A673 (cell line): ENCODE results near the gene BMP5. TPM values are rescaled to one million over a fixed set of nuclear protein-coding genes. Genes with fewer than 3 reads are reported as not detected.

Source experiments
- BruUV-seq: library from RNA; stranded (reverse); fragments of 400-500 nt; replicated peaks from 2 replicates; lab custom pipeline; 2021; lab: Mats Ljungman, UMichigan
- CTCF ChIA-PET: fragments of 300-600 bp; sonication (Branson Sonifier 250); formaldehyde crosslinking; loops from one replicate; lab custom pipeline; 2022; ENCODE audit warnings: antibody characterized with exemption; lab: Charles Lee
- POLR2A ChIA-PET: fragments of 300-600 bp; sonication (Branson Sonifier 250); formaldehyde crosslinking; loops from one replicate; lab custom pipeline; 2022; ENCODE audit warnings: antibody characterized with exemption; ENCODE audit not compliant: low non-redundant PET; lab: Charles Lee
- DNase-seq: peaks from one replicate; pipeline ENCODE4 v3.0.0-alpha.2; 2015; ENCODE audit warnings: low spot score
- H3K27ac ChIP-seq: fragments of 200-600 bp; sonication (generic); 2 replicates; pipeline ENCODE4 v1.5.1; 2016; ENCODE audit warnings: mixed run types, low read depth, mild to moderate bottlenecking, mixed read lengths, antibody characterized with exemption, low read length; ENCODE audit not compliant: poor library complexity, severe bottlenecking
- H3K27me3 ChIP-seq: fragments of 200-600 bp; sonication (generic); replicated peaks from 2 replicates; pipeline ENCODE4 v1.6.1; 2017; ENCODE audit warnings: mixed run types, low read depth, mild to moderate bottlenecking, mixed read lengths, antibody characterized with exemption, low read length; ENCODE audit not compliant: insufficient read depth, poor library complexity
- H3K36me3 ChIP-seq: fragments of 200-600 bp; sonication (generic); 2 replicates; pipeline ENCODE4 v1.6.1; 2016; ENCODE audit warnings: mixed run types, mild to moderate bottlenecking, mixed read lengths, antibody characterized with exemption, low read length; ENCODE audit not compliant: insufficient read depth, poor library complexity, severe bottlenecking
- H3K4me1 ChIP-seq: fragments of 200-600 bp; sonication (generic); 2 replicates; pipeline ENCODE4 v1.6.1; 2017; ENCODE audit warnings: mixed run types, mild to moderate bottlenecking, mixed read lengths, antibody characterized with exemption, low read length; ENCODE audit not compliant: insufficient read depth, poor library complexity, severe bottlenecking
- H3K4me3 ChIP-seq: fragments of 200-600 bp; sonication (generic); 2 replicates; pipeline ENCODE4 v1.5.1; 2016; ENCODE audit warnings: low read depth, mixed run types, mild to moderate bottlenecking, mixed read lengths, low read length; ENCODE audit not compliant: poor library complexity, severe bottlenecking
- H3K9me3 ChIP-seq: fragments of 200-600 bp; sonication (generic); 2 replicates; pipeline ENCODE4 v1.6.1; 2016; ENCODE audit warnings: mixed run types, low read depth, mild to moderate bottlenecking, mixed read lengths, antibody characterized with exemption, low read length; ENCODE audit not compliant: poor library complexity, severe bottlenecking
- EZH2 ChIP-seq: fragments of 200-600 bp; sonication (generic); IDR thresholded peaks from 2 replicates; pipeline ENCODE4 v1.6.1; 2017; ENCODE audit warnings: borderline replicate concordance, low read depth, mild to moderate bottlenecking, mixed read lengths, antibody characterized with exemption, low read length; ENCODE audit not compliant: poor library complexity, severe bottlenecking
- intact Hi-C: fragments of 100-400 bp; cut with micrococcal nuclease; formaldehyde crosslinking; loops from one replicate; pipeline ENCODE4 v1.10.0; 2022; ENCODE audit not compliant: unreplicated experiment
- total RNA-seq: library from RNA; stranded (reverse); gene quantifications from 2 replicates; pipeline ENCODE4 v1.2.3, GENCODE V29; 2021
- TF ChIP-seq, protein P1 (sequence below): fragments of 300-800, 200-600 bp; sonication (generic); conservative IDR thresholded peaks from 2 replicates; pipeline ENCODE4 v1.5.1; 2017; ENCODE audit warnings: low read depth, mild to moderate bottlenecking, antibody characterized with exemption, low read length, moderate library complexity, mixed read lengths

Gene BMP5
- total RNA-seq, 1 experiment from 2014 or later, result 0.49 TPM

DNA sequence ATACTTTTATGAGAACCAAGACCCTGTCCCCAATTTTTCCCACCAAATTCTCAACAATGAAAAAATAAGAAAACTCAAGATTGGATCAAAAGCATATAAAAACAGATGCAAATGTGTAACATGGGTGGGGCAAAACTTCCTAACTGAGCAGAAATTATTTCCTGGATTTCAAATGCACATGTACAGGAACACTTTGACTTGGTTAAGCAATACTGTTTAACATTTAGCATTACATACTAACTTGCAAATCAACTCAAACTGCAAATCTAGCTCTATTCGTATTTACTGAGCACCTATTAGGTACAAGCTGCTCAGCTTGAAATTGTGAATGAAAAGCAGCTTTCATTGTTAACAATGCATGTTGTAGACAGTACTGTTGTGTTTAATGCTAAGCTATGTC lies 40.2 kb downstream of the BMP5 start:
- no peak for TF ChIP-seq EZH2
- TF ChIP-seq, protein P1, sequence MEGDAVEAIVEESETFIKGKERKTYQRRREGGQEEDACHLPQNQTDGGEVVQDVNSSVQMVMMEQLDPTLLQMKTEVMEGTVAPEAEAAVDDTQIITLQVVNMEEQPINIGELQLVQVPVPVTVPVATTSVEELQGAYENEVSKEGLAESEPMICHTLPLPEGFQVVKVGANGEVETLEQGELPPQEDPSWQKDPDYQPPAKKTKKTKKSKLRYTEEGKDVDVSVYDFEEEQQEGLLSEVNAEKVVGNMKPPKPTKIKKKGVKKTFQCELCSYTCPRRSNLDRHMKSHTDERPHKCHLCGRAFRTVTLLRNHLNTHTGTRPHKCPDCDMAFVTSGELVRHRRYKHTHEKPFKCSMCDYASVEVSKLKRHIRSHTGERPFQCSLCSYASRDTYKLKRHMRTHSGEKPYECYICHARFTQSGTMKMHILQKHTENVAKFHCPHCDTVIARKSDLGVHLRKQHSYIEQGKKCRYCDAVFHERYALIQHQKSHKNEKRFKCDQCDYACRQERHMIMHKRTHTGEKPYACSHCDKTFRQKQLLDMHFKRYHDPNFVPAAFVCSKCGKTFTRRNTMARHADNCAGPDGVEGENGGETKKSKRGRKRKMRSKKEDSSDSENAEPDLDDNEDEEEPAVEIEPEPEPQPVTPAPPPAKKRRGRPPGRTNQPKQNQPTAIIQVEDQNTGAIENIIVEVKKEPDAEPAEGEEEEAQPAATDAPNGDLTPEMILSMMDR, result no peak
- BruUV-seq, result no TSS peak
- H3K27ac ChIP-seq, result no peak overlapping the region
- no peaks in the 10 kb centered on the region for H3K4me1 ChIP-seq
- H3K9me3 ChIP-seq, result no peaks in the 10 kb centered on the region
- ChIA-PET POLR2A (no interaction called here), CTCF (no interaction called here)
- H3K4me3 ChIP-seq, result no peak overlapping the region
- intact Hi-C loops, result no loop called here
- H3K27me3 ChIP-seq, result no peaks in the 10 kb centered on the region
- H3K36me3 ChIP-seq, result no peaks in the 10 kb centered on the region
- DNase-seq, result no peak

DNA sequence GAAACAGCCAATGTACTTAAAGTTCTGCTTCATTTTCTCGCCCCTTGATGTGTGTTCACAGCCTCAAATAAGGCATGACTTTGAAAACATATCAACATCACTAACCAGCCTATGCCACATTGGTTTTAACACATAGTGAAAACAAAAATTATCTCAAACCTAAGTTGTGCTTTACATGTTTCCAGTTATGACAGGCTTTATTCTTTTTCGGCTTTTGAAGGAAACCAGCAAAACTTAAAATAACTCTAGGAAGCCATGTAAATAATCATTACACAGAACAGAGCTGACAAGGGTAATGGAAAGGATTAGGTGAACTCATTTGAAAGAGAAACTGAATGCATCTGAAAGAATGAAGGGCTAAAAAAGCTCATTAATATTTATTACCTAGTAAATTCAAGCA lies 42.1 kb downstream of the BMP5 start:
- Histone ChIP-seq H3K36me3 (no peaks in the 10 kb centered on the region), H3K4me3 (no peak overlapping the region), H3K9me3 (no peaks in the 10 kb centered on the region), H3K27ac (no peak overlapping the region), H3K4me1 (peaks cover 1% of the 10 kb centered on the region), H3K27me3 (no peaks in the 10 kb centered on the region)
- no peak for TF ChIP-seq EZH2
- TF ChIP-seq, protein P1, result no peak
- POLR2A ChIA-PET, result no interaction called here
- DNase-seq, result no peak
- intact Hi-C loops, result no loop called here
- BruUV-seq, result no TSS peak
- CTCF ChIA-PET, result no interaction called here

DNA sequence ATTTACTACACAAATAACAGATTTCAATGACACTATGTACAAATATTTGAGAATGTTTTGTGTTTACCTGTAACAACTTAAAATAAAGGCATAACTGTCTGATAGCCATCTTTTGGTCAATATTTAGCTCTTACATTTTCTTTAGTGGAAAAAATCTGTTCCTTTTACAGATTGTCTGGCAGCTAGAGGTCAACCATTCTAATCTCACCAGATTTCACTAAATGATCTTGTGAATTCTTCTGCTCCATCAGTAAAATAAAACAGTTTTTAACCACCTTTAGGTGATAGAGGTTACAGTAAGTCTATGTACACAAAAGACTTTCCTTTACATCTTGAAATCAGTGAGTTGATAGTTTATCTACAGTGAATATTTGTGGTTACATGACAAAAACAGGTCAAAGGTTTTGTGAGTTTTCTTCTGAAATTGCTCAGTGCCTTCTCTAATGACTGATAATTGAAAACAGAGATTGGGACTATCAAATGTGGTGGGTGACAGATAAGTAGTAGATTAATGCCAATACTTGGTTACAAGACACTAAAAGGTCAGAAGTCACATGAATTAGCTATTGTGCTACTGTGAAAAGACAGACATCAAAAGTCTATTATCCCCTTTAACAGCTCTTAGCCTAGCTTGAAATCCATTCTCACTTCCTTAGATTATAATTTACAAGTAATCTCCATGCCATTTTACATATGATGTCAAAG lies 47.4 kb downstream of the BMP5 start:
- intact Hi-C loops, result no loop called here
- TF ChIP-seq, protein P1, result no peak
- no peak for TF ChIP-seq EZH2
- H3K4me1 ChIP-seq, result peaks cover 15% of the 10 kb centered on the region
- CTCF ChIA-PET, result no interaction called here
- peak; percentile 39 for DNase-seq
- H3K27ac ChIP-seq, result no peak overlapping the region
- POLR2A ChIA-PET, result no interaction called here
- no peaks in the 10 kb centered on the region for H3K36me3 ChIP-seq
- no peaks in the 10 kb centered on the region for H3K27me3 ChIP-seq
- H3K9me3 ChIP-seq, result no peaks in the 10 kb centered on the region
- BruUV-seq, result no TSS peak
- H3K4me3 ChIP-seq, result no peak overlapping the region
